ENCODE results near the gene CGB8. TPM values are rescaled to one million over a fixed set of nuclear protein-coding genes. Genes with fewer than 3 reads are reported as not detected.
A peak's percentile ranks its signal among the peaks of the same experiment; 100 is the strongest.
"Not testable (repeated sequence)": the region's sequence is repeated elsewhere in the genome, so short reads cannot be mapped to it uniquely, and the experiment has no call there.

CGB8 gene
- polyA plus RNA-seq, 1 donor = not detected

DNA sequence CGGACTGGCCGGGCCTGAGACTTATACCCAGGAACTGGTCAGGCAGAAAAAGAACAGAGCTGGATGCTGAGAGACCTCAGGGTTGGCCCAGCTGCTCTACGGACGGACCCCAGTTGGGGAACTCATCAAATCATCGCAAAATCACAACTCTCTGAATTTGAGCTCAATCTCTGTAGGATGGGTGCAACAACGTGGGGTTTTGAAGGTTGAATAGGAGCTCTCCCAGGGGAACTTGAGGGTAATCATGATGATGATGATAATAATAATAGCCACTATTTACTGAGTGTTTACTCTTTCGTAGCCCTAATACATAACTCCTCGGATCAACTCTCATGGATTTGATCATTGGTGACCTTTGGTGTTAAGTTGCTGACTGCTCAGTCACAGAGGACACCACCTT lies 18.6 kb downstream of the CGB8 start:
- not testable (repeated sequence) for H3K36me3 ChIP-seq (ENCODE audit: control insufficient read depth, insufficient read depth, low read length); H3K9me3 ChIP-seq (ENCODE audit: control insufficient read depth, low read depth, low read length); H3K27ac ChIP-seq (ENCODE audit: low read length); DNase-seq; H3K27me3 ChIP-seq (ENCODE audit: control insufficient read depth, insufficient read depth, low read length); H3K4me3 ChIP-seq (ENCODE audit: low read length); H3K4me1 ChIP-seq (ENCODE audit: control insufficient read depth, insufficient read depth, low read length)
- no CpG with 5 or more reads among the region's 8 CpGs for WGBS (ENCODE audit: insufficient coverage, low lambda C conversion rate)

DNA sequence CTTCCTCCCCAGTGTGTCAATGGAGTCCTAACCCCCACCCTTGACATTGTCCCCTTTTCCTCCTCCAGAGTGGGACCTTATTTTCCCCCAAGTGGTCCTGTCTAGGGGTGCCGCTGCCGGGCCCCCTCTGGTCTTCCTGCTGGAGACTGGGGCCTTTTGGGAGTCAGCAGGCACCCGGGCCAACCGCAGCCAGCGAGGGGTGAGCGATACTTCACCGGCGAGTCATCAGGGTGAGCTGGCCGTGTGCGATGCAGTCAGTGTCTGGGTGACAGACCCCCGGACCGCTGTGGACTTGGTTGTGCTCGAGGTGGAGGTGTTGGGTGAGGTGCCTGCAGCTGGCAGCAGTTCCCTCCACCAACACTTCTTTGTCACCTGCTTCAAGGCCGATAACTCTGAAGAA lies 19.2 kb downstream of the CGB8 start:
- H3K4me1 ChIP-seq (ENCODE audit: control insufficient read depth, insufficient read depth, low read length); H3K4me3 ChIP-seq (ENCODE audit: low read length); DNase-seq; H3K27me3 ChIP-seq (ENCODE audit: control insufficient read depth, insufficient read depth, low read length); H3K36me3 ChIP-seq (ENCODE audit: control insufficient read depth, insufficient read depth, low read length); H3K27ac ChIP-seq (ENCODE audit: low read length); H3K9me3 ChIP-seq (ENCODE audit: control insufficient read depth, low read depth, low read length): not testable (repeated sequence)
- no CpG with 5 or more reads among the region's 14 CpGs for WGBS (ENCODE audit: insufficient coverage, low lambda C conversion rate)

DNA sequence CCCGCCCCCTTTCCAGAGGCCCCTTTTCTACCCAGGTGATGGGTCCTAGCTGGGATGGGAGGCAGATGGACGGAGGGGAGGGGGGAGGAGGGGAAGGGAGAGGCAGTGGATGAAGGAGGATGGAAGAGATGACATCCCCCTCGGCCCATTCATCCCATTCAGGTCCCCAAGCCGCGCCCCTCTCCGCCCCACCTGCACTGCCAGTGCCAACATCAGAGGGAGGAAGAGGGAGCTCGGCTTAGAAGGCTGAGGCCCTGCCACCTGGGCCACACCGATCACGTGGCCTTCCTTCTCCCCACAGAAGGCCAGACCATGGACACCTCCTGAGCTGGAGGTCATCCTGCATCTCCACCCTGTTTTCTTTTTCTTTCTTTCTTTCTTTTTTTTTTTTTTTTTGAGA lies 20.2 kb downstream of the CGB8 start:
- H3K4me1 ChIP-seq (ENCODE audit: control insufficient read depth, insufficient read depth, low read length); H3K4me3 ChIP-seq (ENCODE audit: low read length); H3K36me3 ChIP-seq (ENCODE audit: control insufficient read depth, insufficient read depth, low read length); DNase-seq; H3K27me3 ChIP-seq (ENCODE audit: control insufficient read depth, insufficient read depth, low read length); H3K9me3 ChIP-seq (ENCODE audit: control insufficient read depth, low read depth, low read length); H3K27ac ChIP-seq (ENCODE audit: low read length): not testable (repeated sequence)
- WGBS (ENCODE audit: insufficient coverage, low lambda C conversion rate) = no CpG with 5 or more reads among the region's 9 CpGs

DNA sequence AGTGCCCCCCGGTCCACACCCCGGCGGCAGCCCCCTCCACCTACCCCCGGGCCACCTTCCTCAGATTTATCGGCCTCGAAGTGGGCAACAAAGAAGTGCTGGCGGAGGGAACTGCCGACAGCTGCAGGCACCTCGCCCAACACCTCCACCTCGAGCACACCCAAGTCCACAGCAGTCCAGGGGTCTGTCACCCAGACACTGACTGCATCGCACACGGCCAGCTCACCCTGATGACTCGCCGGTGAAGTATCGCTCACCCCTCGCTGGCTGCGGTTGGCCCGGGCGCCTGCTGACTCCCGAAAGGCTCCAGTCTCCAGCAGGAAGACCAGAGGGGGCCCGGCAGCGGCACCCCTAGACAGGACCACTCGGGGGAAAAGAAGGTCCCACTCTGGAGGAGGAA lies 23.3 kb downstream of the CGB8 start:
- H3K36me3 ChIP-seq (ENCODE audit: control insufficient read depth, insufficient read depth, low read length); H3K9me3 ChIP-seq (ENCODE audit: control insufficient read depth, low read depth, low read length); H3K4me1 ChIP-seq (ENCODE audit: control insufficient read depth, insufficient read depth, low read length); DNase-seq; H3K4me3 ChIP-seq (ENCODE audit: low read length); H3K27ac ChIP-seq (ENCODE audit: low read length): not testable (repeated sequence)
- no CpG with 5 or more reads among the region's 23 CpGs for WGBS (ENCODE audit: insufficient coverage, low lambda C conversion rate)
- peaks cover 19% of the 10 kb centered on the region for H3K27me3 ChIP-seq (ENCODE audit: control insufficient read depth, insufficient read depth, low read length)

DNA sequence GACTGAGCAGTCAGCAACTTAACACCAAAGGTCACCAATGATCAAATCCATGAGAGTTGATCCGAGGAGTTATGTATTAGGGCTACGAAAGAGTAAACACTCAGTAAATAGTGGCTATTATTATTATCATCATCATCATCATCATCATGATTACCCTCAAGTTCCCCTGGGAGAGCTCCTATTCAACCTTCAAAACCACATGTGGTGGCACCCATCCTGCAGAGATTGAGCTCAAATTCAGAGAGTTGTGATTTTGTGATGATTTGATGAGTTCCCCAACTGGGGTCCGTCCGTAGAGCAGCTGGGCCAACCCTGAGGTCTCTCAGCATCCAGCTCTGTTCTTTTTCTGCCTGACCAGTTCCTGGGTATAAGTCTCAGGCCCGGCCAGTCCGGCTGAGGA lies 23.8 kb downstream of the CGB8 start:
- H3K9me3 ChIP-seq (ENCODE audit: control insufficient read depth, low read depth, low read length); H3K4me3 ChIP-seq (ENCODE audit: low read length); DNase-seq; H3K27ac ChIP-seq (ENCODE audit: low read length); H3K4me1 ChIP-seq (ENCODE audit: control insufficient read depth, insufficient read depth, low read length); H3K36me3 ChIP-seq (ENCODE audit: control insufficient read depth, insufficient read depth, low read length): not testable (repeated sequence)
- WGBS (ENCODE audit: insufficient coverage, low lambda C conversion rate) = no CpG with 5 or more reads among the region's 6 CpGs
- peaks cover 24% of the 10 kb centered on the region for H3K27me3 ChIP-seq (ENCODE audit: control insufficient read depth, insufficient read depth, low read length)

DNA sequence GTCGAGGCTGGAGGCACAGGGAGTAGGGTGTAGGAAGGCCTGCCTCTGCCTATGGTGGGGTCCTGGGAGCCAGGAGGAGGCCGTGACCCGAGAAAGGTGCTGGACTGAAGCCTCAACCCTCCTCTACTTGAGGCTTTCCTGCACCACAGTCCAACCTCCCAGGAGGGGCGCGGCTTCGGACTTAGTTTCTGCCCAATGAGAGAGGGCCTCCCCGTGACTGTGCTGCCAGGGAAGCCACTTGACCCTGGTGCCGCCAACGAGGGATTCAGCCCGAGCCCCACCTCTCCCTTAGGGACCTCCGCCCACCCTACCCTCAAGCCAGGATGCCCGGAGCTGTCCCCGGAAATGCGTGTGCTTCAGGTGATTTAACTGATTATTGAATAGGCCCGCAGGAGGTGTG lies 24.7 kb downstream of the CGB8 start, which contains the start of gene CGB3:
Gene CGB3, minus strand, starts transcription at position 101 of the 400 bp plus-strand sequence. CDS start 362 bp downstream, outside the sequence.
- not testable (repeated sequence) for DNase-seq; H3K4me3 ChIP-seq (ENCODE audit: low read length); H3K27ac ChIP-seq (ENCODE audit: low read length); H3K4me1 ChIP-seq (ENCODE audit: control insufficient read depth, insufficient read depth, low read length); H3K9me3 ChIP-seq (ENCODE audit: control insufficient read depth, low read depth, low read length); H3K36me3 ChIP-seq (ENCODE audit: control insufficient read depth, insufficient read depth, low read length)
- peaks cover 32% of the 10 kb centered on the region for H3K27me3 ChIP-seq (ENCODE audit: control insufficient read depth, insufficient read depth, low read length)
- no CpG with 5 or more reads among the region's 15 CpGs for WGBS (ENCODE audit: insufficient coverage, low lambda C conversion rate)

DNA sequence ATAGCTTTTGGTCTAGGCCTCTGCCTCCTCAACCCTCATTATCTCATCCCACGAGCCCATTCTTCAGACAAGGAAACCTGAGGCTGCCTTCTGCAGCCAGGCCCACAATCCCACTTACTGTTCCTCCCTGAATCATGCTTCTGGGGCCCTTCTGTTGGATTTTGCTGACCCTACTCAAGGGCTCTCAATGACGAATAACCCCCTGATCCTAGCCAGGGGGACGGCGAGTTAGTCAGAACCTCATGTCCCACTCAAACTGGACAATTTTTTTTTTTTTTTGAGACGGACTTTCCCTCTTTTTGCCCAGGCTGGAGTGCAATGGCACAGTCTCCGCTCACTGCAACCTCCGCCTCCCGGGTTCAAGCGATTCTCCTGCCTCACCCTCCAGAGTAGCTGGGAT lies 26.8 kb downstream of the CGB8 start:
- peaks cover 15% of the 10 kb centered on the region for H3K4me1 ChIP-seq (ENCODE audit: control insufficient read depth, insufficient read depth, low read length)
- no peak for DNase-seq
- no peaks in the 10 kb centered on the region for H3K36me3 ChIP-seq (ENCODE audit: control insufficient read depth, insufficient read depth, low read length)
- H3K27ac ChIP-seq (ENCODE audit: low read length) = no peak overlapping the region
- no CpG with 5 or more reads among the region's 9 CpGs for WGBS (ENCODE audit: insufficient coverage, low lambda C conversion rate)
- H3K27me3 ChIP-seq (ENCODE audit: control insufficient read depth, insufficient read depth, low read length) = peaks cover 44% of the 10 kb centered on the region
- no peak overlapping the region for H3K4me3 ChIP-seq (ENCODE audit: low read length)
- H3K9me3 ChIP-seq (ENCODE audit: control insufficient read depth, low read depth, low read length) = no peaks in the 10 kb centered on the region

DNA sequence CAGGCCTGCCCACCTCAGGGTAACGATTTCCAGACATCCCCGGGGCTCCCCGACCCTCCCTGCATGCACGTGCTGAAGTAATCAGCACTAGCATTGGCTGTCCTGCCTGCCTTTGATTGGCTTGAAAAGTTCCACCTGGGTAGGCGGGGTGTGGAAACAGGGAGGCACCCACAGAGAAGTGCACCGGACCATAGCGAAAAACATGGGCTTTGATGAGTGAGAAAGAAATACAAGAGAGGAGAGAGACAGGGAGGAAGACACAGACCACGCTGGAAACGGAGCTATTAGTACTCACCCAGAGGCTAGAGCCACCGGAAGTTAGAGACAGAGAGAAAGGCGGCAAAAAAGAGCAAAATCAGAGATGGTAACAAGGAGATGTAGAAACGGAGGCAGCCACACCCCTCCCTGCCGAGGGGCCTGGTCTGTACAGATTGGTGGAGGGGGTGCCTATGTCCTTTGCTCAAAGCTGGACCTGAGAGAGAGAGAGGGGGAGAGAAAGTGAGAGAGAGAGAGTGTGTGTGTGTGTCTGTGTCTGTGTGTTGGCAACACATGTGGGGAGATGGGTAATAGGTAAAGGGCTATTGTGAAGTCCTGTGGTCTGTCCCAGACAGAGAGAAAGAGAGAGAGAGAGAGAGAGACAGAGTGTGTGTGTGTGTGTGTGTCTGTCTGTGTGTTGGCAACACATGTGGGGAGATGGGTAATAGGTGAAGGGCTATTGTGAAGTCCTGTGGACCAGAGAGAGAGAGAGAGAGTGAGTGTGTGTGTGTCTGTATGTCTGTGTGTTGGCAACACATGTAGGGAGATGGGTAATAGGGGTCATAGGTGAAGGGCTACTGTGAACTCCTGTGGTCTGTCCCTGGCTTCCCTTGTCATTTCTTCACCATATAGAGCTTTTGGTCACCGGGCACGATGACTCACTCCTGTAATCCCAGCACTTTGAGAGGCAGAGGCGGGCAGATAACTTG lies 27.7 kb downstream of the CGB8 start:
- H3K4me1 ChIP-seq (ENCODE audit: control insufficient read depth, insufficient read depth, low read length) = peaks cover 15% of the 10 kb centered on the region
- no peak for DNase-seq
- WGBS (ENCODE audit: insufficient coverage, low lambda C conversion rate) = 30% methylated on average over 5 of the region's 16 CpGs
- H3K4me3 ChIP-seq (ENCODE audit: low read length) = no peak overlapping the region
- peaks cover 44% of the 10 kb centered on the region for H3K27me3 ChIP-seq (ENCODE audit: control insufficient read depth, insufficient read depth, low read length)
- H3K36me3 ChIP-seq (ENCODE audit: control insufficient read depth, insufficient read depth, low read length) = peaks cover 1% of the 10 kb centered on the region
- H3K9me3 ChIP-seq (ENCODE audit: control insufficient read depth, low read depth, low read length) = no peaks in the 10 kb centered on the region
- H3K27ac ChIP-seq (ENCODE audit: low read length) = no peak overlapping the region

DNA sequence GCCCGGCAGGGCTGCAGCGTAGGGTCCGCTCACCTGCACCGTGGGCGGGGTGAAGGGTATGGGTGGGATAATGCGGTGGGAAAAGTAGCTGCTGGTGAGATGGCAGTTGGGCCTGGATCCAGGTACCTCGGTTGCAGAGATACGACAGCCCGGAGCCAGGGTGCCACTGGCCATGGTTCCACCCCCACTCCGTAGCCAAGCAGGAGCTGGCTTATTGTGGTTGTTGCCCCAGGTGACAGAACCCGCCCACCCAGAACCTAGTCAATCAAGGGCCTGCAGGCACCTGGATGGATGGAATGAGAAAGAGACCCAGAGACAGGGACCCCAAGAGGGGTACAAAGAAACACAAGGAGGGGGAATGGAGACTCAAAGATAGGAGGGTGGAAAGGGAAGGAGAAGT lies 28.6 kb downstream of the CGB8 start:
- Histone ChIP-seq H3K27me3 (ENCODE audit: control insufficient read depth, insufficient read depth, low read length) (peaks cover 44% of the 10 kb centered on the region), H3K9me3 (ENCODE audit: control insufficient read depth, low read depth, low read length) (no peaks in the 10 kb centered on the region), H3K4me3 (ENCODE audit: low read length) (no peak overlapping the region), H3K36me3 (ENCODE audit: control insufficient read depth, insufficient read depth, low read length) (peaks cover 10% of the 10 kb centered on the region), H3K4me1 (ENCODE audit: control insufficient read depth, insufficient read depth, low read length) (peaks cover 15% of the 10 kb centered on the region), H3K27ac (ENCODE audit: low read length) (no peak overlapping the region)
- no CpG with 5 or more reads among the region's 11 CpGs for WGBS (ENCODE audit: insufficient coverage, low lambda C conversion rate)
- no peak for DNase-seq

DNA sequence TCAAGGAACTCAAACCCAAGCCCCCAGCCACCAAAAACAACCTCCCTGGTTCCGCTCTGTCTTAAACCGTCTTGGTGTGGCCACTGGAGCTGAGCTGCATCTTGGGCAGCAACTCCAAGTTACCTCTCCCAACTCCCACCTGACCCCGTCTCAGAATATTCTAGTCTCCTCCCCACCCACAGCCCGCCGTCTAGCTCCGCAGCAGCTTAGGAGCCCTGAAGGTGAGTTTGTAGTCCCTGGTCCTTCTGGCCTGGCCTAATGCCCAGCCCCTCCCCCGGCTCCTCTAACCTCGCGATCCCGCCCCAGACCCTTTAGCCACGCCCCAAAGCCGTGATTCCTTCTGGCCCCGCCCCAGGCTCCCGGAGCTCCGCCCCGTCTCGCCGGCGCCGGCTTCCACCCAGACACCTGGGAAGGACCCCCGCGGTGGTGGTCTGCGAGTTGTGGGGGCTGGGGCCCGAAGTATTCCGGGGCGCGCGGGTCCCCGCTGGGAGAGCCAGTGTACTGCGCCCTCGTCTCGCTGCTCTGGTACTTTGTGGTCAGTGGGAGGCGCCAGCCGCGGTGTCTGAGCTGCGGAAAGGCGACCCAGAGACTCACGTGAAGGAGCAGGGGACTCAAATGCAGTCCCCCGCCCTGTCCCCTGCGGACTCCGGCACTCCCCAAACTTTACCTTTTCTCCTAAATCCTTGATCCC lies 29.5 kb downstream of the CGB8 start:
- WGBS (ENCODE audit: insufficient coverage, low lambda C conversion rate) = no CpG with 5 or more reads among the region's 41 CpGs
- peak in 1 of 2 donors; percentile 39 for DNase-seq
- peak overlapping the region; percentile 18 for H3K4me3 ChIP-seq (ENCODE audit: low read length)

More for the DNA sequence above, 29.5 kb downstream of the CGB8 start:
- Histone ChIP-seq H3K9me3 (ENCODE audit: control insufficient read depth, low read depth, low read length) (no peaks in the 10 kb centered on the region), H3K36me3 (ENCODE audit: control insufficient read depth, insufficient read depth, low read length) (peaks cover 19% of the 10 kb centered on the region), H3K27ac (ENCODE audit: low read length) (no peak overlapping the region), H3K4me1 (ENCODE audit: control insufficient read depth, insufficient read depth, low read length) (peaks cover 15% of the 10 kb centered on the region), H3K27me3 (ENCODE audit: control insufficient read depth, insufficient read depth, low read length) (peaks cover 44% of the 10 kb centered on the region)
